ENCODE data around the gene PSMG2. TPM values are rescaled to one million over a fixed set of nuclear protein-coding genes. Genes with fewer than 3 reads are reported as not detected.

The PSMG2 gene
- total RNA-seq, 1 experiment from 2014 or later: 84.3 TPM

DNA sequence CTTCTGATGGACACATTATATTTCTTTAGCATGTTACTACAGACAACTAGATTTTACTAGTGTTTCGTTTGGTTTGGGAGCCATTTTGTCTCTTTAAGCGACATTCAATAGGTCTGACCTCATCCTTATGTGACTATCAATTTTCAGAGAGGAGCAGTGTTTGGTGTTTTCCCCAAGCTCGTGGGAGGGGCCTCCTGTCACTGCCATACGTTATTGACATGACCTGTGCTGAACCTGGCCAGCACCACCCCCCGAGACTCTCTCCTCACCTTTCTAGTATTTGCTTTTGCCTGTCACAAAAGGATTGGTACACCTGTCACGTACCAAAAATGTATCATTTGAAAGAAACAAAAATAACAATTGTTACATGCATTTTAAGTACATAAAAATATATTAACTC lies 69.3 kb downstream of the PSMG2 start:
- no peaks in the 10 kb centered on the region for H4K20me1 ChIP-seq (ENCODE audit: insufficient read depth)
- no peak for ATAC-seq
- H3K79me2 ChIP-seq (ENCODE audit: insufficient read depth, low read length): no peaks in the 10 kb centered on the region
- no peak overlapping the region for H3K4me2 ChIP-seq (ENCODE audit: low read length)
- no peak overlapping the region for H2AFZ ChIP-seq (ENCODE audit: low read depth, low read length, poor library complexity, severe bottlenecking)
- POLR2A ChIA-PET: no interaction called here
- CTCF ChIA-PET: no interaction called here
- no peaks in the 10 kb centered on the region; a peak in 1 of 4 replicates for H3K4me1 ChIP-seq (ENCODE audit: control insufficient read depth in 1 of 2, insufficient read depth in 2 of 2, low read length in 2 of 2)
- H3K9me2 ChIP-seq (ENCODE audit: insufficient read depth): no peaks in the 10 kb centered on the region
- intact Hi-C loops (cut with micrococcal nuclease): no loop called here
- no peak overlapping the region for H3K27ac ChIP-seq (ENCODE audit: low read depth, low read length)
- no peaks in the 10 kb centered on the region for H3K36me3 ChIP-seq (ENCODE audit: control insufficient read depth in 1 of 2, insufficient read depth in 2 of 2, low read length in 2 of 2)
- H3K4me3 ChIP-seq (replicated peaks in 1 of 2; ENCODE audit: low read depth in 1 of 2, low read length in 2 of 2): no peak overlapping the region
- H3K27me3 ChIP-seq (ENCODE audit: insufficient read depth, low read length): no peaks in the 10 kb centered on the region
- RAD21 ChIA-PET (ENCODE audit: low non-redundant PET in 1 of 2, low total read pairs in 2 of 2, uncharacterized antibody in 2 of 2, unreplicated experiment in 2 of 2): no interaction called here
- BruUV-seq (replicated peaks): no TSS peak
- no peak for DNase-seq (ENCODE audit: low read depth, low spot score)
- no peak for TF ChIP-seq EGR1 (IDR thresholded peaks at IDR 0.05; ENCODE audit: low read depth)
- TF ChIP-seq ZNF274 (IDR thresholded peaks at IDR 0.05; ENCODE audit: low read depth, low read length): no peak
- TF ChIP-seq, protein P1, sequence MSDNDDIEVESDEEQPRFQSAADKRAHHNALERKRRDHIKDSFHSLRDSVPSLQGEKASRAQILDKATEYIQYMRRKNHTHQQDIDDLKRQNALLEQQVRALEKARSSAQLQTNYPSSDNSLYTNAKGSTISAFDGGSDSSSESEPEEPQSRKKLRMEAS (IDR thresholded peaks at IDR 0.05): no peak
- TF ChIP-seq CEBPB (IDR thresholded peaks at IDR 0.05; ENCODE audit: low read depth): no peak
- TF ChIP-seq EZH2 (IDR thresholded peaks at IDR 0.05): no peak
- no peaks in the 10 kb centered on the region for H3K9me3 ChIP-seq (ENCODE audit: control insufficient read depth in 1 of 2, insufficient read depth in 1 of 2, low read depth in 1 of 2, low read length in 2 of 2)
- no peak overlapping the region for H3K9ac ChIP-seq (ENCODE audit: low read length)

DNA sequence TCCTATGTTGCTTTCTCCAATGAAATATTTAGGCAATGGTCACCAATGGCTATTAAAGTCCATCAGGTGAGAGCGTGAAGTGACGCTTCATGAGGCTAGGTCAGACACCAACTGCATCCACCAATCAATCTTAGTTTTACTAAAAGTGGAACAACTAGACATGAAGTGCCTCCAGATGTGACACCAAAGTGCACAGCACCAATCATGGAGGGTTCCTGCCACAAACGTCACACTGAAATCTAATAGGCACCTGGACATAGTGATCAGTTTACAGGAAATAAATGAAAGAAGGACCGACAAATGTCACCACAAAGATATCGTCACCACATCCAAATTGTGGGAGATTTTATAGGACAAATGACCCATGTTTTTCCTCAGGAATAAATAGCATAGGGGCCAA lies 70.5 kb downstream of the PSMG2 start:
- intact Hi-C loops (cut with micrococcal nuclease): no loop called here
- Histone ChIP-seq H3K79me2 (ENCODE audit: insufficient read depth, low read length) (no peaks in the 10 kb centered on the region), H4K20me1 (ENCODE audit: insufficient read depth) (no peaks in the 10 kb centered on the region), H3K36me3 (ENCODE audit: control insufficient read depth in 1 of 2, insufficient read depth in 2 of 2, low read length in 2 of 2) (no peaks in the 10 kb centered on the region), H3K9me2 (ENCODE audit: insufficient read depth) (no peaks in the 10 kb centered on the region), H3K4me1 (ENCODE audit: control insufficient read depth in 1 of 2, insufficient read depth in 2 of 2, low read length in 2 of 2) (no peaks in the 10 kb centered on the region), H2AFZ (ENCODE audit: low read depth, low read length, poor library complexity, severe bottlenecking) (no peak overlapping the region), H3K9ac (ENCODE audit: low read length) (no peak overlapping the region), H3K27me3 (ENCODE audit: insufficient read depth, low read length) (no peaks in the 10 kb centered on the region), H3K27ac (ENCODE audit: low read depth, low read length) (no peak overlapping the region), H3K4me2 (ENCODE audit: low read length) (no peak overlapping the region), H3K4me3 (replicated peaks in 1 of 2; ENCODE audit: low read depth in 1 of 2, low read length in 2 of 2) (no peak overlapping the region), H3K9me3 (ENCODE audit: control insufficient read depth in 1 of 2, insufficient read depth in 1 of 2, low read depth in 1 of 2, low read length in 2 of 2) (no peaks in the 10 kb centered on the region)
- no TSS peak for BruUV-seq (replicated peaks)
- ChIA-PET CTCF (no interaction called here), RAD21 (ENCODE audit: low non-redundant PET in 1 of 2, low total read pairs in 2 of 2, uncharacterized antibody in 2 of 2, unreplicated experiment in 2 of 2) (no interaction called here), POLR2A (no interaction called here)
- no peak for DNase-seq (ENCODE audit: low read depth, low spot score)
- no peak for ATAC-seq
- TF ChIP-seq CBX3 (IDR thresholded peaks at IDR 0.05; ENCODE audit: low read depth) (no peak), EZH2 (IDR thresholded peaks at IDR 0.05) (no peak), CEBPB (IDR thresholded peaks at IDR 0.05; ENCODE audit: low read depth) (no peak), SP1 (IDR thresholded peaks at IDR 0.05; ENCODE audit: low read depth) (no peak), ELF1 (IDR thresholded peaks at IDR 0.05; ENCODE audit: borderline replicate concordance, low read depth) (no peak), SIN3A (IDR thresholded peaks at IDR 0.05; ENCODE audit: low read depth) (no peak), EGR1 (IDR thresholded peaks at IDR 0.05; ENCODE audit: low read depth) (no peak), TCF7L2 (IDR thresholded peaks at IDR 0.05; ENCODE audit: borderline replicate concordance, extremely low read depth, insufficient read depth, insufficient read length) (no peak), JUND (IDR thresholded peaks at IDR 0.05) (no peak), RAD21 (IDR thresholded peaks at IDR 0.05; ENCODE audit: low read depth) (no peak), EZH2phosphoT487 (IDR thresholded peaks at IDR 0.05; ENCODE audit: borderline replicate concordance) (no peak), SRF (IDR thresholded peaks at IDR 0.05; ENCODE audit: low read depth) (no peak), YY1 (IDR thresholded peaks at IDR 0.05; ENCODE audit: extremely low read depth, insufficient replicate concordance, low read depth, low read length) (no peak), FOSL1 (IDR thresholded peaks at IDR 0.05; ENCODE audit: low read depth) (no peak), POLR2A (IDR thresholded peaks at IDR 0.05; ENCODE audit: borderline replicate concordance, extremely low read depth, insufficient read depth, insufficient read length) (no peak), ZFX (IDR thresholded peaks at IDR 0.05) (no peak), ZNF274 (IDR thresholded peaks at IDR 0.05; ENCODE audit: low read depth, low read length) (no peak)
- TF ChIP-seq, protein P1 (IDR thresholded peaks at IDR 0.05): no peak
- TF ChIP-seq, protein P2, sequence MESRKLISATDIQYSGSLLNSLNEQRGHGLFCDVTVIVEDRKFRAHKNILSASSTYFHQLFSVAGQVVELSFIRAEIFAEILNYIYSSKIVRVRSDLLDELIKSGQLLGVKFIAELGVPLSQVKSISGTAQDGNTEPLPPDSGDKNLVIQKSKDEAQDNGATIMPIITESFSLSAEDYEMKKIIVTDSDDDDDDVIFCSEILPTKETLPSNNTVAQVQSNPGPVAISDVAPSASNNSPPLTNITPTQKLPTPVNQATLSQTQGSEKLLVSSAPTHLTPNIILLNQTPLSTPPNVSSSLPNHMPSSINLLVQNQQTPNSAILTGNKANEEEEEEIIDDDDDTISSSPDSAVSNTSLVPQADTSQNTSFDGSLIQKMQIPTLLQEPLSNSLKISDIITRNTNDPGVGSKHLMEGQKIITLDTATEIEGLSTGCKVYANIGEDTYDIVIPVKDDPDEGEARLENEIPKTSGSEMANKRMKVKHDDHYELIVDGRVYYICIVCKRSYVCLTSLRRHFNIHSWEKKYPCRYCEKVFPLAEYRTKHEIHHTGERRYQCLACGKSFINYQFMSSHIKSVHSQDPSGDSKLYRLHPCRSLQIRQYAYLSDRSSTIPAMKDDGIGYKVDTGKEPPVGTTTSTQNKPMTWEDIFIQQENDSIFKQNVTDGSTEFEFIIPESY (IDR thresholded peaks at IDR 0.05; ENCODE audit: extremely low read depth, insufficient replicate concordance, low read length): no peak
